GM21381 (cell line): ENCODE results near the gene SYAP1.
A peak's percentile ranks its signal among the peaks of the same experiment; 100 is the strongest.
"Not testable (repeated sequence)": the region's sequence is repeated elsewhere in the genome, so short reads cannot be mapped to it uniquely, and the experiment has no call there.

Experiments
- ATAC-seq: cut with Tn5 transposase; IDR thresholded peaks from one replicate; pipeline ENCODE4 v1.9.1; 2021; ENCODE audit warnings: mild to moderate bottlenecking, moderate library complexity; ENCODE audit not compliant: unreplicated experiment

The SYAP1 gene, protein sequence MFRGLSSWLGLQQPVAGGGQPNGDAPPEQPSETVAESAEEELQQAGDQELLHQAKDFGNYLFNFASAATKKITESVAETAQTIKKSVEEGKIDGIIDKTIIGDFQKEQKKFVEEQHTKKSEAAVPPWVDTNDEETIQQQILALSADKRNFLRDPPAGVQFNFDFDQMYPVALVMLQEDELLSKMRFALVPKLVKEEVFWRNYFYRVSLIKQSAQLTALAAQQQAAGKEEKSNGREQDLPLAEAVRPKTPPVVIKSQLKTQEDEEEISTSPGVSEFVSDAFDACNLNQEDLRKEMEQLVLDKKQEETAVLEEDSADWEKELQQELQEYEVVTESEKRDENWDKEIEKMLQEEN

DNA sequence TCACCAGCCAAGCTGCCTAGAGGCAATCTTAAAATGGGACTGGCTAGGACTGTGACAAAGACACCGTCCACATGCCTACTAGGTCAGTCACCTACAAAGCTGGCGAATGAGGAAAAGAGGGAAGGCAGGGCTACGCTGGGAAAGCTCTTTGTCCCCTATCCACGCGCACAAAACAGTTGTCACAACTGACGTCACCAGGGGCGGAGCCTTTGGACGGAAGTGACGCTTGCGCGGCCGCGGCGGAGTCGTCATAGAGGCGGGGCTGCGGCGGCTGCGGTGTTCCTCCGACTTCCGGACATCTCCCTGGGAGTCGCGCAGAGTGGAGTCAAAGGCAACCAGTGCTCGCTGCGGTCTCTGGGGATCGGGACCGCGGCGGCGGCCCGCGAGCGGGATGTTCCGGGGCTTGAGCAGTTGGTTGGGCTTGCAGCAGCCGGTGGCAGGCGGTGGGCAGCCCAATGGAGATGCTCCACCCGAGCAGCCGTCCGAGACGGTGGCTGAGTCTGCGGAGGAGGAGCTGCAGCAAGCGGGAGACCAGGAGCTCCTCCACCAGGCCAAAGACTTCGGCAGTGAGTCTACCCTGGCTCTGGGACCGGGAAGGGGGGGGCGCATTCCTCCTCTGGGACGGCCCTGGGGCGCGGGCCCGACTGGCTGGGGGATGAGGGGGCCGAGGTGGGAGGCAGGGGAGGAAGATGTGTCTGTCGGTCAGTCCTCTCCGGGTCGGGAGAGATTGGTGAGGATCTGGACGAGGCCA, at the start of gene SYAP1:
SYAP1 (plus strand) TSS at position 279 of the 751 bp plus-strand sequence; CDS start at position 392, 113 bp downstream.
- peak; percentile 98 for ATAC-seq

DNA sequence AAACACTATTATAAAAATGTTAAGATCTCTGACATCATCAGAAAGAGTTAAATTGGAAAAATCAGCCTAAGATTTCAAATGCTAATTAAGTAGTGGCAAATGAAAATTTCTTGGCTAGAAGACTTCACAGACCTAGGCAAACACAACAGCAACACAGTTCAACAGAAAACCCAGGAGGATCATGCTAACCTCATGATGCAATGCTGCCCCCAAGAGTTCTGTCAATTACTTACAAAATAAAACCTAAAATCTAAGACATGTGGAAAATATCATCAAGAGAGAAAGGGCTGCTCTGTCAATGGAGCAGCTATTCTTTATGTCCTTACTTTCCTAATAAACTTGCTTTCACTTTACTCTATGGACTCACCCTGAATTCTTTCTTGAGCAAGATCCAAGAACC, 48.4 kb upstream of the SYAP1 start:
- no peak for ATAC-seq

GRCh38 chrX:16678689-16679088, 40.7 kb upstream of the SYAP1 start:
- ATAC-seq = no peak

DNA sequence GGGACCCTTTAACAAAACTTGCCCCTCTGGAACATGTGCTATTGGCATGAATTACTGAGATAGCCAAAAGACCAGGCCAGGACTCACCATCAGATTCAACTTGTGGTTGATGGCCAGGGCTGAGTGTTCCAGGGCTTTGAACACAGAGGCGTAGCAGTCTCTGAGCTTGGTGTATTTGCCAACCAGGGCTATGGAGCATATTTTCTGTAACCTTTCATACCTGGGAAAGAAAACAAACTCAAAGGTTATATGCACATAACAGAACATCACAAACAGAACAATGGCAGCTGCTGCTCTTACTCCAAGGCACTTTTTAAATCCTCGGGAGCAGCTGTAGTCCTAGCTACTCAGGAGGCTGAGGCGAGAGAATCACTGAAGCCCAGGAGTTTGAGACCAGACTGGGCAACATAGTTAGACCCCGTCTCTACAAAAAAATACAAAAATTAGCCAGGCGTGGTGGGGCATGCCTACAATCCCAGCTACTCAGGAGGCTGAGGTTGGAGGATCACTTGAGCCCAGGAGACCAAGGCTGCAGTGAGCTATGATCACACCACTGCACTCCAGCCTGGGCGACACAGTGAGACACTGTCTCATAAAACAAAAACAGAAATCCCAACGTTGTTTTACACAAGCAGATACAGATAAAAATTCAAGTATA, 36.3 kb upstream of the SYAP1 start:
- ATAC-seq = no peak

- ATAC-seq = no peak
Measured at GRCh38 chrX:16687514-16687913, 31.9 kb upstream of the SYAP1 start.

GRCh38 chrX:16695079-16695676, 24.2 kb upstream of the SYAP1 start:
- ATAC-seq = no peak

DNA sequence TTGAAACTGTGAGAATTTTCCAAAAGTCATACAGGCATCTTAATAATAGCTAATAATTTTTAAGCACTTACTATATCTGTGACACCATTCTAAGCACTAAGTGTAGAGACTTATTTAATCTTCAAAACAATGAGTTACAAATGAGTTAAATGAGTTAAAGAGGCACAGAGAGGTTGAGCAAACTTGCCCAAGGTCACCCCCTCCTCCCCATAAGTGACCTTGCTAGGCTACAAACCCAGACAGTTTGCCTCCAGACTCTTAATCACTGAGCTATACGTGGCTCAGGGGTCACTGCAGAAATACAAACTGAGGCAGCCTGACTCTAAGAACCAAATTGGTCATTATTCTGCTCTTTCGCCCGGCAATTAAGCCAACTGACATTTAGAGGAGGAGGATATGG, 22.5 kb upstream of the SYAP1 start:
- ATAC-seq = no peak

DNA sequence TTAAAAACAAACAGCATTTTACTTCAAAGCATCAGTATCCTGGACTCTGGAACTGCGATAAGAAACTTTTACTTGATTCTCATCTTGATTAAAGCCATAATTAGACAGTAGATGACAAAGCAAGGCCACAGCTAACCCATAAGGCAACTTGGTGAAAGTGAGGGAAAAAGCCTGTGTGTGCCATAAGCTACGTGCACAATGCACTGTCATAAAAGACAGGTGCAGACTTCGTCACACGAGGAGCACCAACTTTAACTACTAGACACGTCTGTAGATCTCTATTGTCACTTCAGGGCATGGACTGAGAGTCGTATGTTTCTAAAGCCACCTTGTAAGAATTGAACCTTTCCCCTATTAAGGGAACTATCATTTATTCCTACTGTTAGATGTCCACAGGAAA, 20.0 kb upstream of the SYAP1 start:
- ATAC-seq = no peak

DNA sequence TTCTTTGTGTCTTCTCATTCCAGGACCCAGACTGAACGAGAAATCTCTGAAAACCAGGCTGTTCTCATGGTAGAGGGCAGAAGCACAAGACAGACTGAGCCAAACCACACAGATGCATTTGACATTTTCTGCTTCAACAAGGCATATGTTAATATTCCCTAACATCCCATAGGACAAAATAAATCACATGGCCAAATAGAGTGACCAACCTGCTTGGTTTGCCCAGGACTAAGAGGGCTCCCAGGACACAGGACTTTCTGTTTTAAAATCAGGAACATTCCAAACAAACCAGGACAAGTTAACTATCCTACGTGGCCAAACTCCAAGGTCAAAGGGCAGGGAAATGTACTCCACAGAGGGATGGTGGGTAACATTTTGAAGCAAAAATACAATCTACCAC, 18.7 kb upstream of the SYAP1 start:
- ATAC-seq = no peak

- no peak for ATAC-seq
Measured at GRCh38 chrX:16702700-16703599, 16.5 kb upstream of the SYAP1 start.

DNA sequence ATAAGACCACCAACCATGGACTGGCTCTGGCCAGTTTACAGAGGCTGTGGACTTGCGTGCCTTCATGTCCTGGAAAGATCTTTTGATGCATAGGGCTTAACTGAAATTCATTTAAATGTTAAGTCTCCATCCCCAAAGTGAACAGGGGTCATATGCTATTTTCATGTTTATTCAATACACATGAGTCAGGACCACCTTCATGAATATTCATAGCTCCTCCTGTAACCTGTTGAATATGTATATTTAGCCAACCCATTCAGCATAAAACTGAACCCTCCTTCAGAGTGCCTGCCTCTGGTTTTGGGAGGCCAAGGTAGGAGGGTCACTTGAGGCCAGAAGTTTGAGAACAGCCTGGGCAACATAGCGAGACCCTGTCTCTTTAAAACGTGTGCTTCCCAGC, 14.0 kb upstream of the SYAP1 start:
- ATAC-seq = no peak

DNA sequence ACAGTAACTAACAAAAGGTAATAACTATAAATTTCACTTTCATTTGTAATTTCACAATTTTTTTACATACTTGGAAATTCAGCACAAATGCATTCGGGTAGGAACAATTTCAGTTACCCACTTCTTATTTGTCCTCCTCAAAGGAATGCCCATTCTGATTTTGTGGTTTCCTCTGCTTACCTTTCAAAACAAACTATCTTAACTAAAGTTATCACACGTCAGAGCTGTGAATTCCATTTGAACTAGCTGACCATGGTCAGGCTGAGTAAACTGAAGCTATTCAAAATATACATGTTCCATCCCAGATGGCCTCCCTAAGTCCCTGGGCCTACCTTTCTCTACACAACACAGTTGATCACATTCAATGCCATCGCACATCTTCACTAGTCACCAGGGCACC, 11.4 kb upstream of the SYAP1 start:
- no peak for ATAC-seq

- ATAC-seq = no peak
Measured at GRCh38 chrX:16711219-16711811, 8.1 kb upstream of the SYAP1 start.

DNA sequence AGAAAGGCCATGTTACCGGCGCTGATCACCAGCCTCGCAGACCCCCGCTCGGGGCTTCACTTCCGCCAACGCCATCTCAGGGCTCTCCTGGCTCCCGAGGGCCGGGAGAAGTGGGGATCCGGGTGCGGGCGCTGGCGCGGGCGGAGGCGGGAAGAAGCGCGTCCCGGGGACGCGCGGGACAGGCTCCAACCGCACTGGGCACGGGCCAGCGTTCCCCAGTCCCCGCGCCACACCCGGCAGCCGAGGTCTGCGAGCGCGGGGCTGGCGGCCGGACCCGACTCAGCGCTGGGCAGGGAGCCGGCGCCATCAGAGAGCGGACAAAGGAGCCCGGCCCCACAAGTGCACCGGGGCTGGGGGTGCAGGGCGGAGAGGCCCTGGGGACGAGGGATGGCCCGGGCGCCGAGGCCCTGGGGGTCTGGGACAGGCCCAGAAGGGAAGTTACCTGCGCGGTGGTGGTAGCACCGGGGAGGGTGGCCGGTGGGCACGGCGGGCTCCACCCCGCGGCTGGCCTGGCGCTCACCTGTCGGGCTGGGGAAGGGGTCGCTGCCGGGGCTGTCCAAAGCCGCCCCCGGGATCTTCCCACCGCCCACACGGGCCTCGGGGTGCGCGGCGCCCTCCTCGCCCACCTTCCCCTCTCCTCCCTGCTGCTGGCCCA, 7.4 kb upstream of the SYAP1 start:
- peak; percentile 37 for ATAC-seq

DNA sequence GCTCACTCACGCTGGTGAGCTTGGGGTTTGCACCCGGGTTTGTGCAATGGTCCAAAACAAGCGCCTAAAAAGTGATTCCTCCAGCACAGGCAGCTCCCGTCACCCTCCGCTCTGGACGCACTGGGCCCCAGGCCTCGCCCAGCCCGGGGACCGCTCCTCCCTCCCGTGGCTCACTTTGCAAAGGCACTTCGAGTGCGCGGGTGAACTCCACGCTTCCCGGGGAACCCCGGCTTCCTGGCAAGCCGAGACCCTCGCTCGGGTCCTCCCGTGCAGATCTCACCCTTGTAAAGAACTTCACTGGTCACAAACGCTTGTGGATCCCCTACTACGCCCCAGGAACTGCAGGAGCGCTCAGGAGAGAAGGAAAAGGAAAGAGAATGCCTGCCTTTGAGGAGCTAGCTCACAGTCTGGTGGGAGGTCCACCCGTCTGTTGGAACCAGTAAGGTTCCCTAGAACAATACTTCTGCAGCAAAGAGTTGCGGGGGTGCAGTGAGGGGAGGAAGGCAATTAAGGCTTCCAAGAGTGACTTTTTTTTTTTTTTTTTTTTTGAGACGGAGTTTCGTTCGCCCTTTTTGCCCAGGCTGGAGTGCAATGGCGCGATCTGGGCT, 6.8 kb upstream of the SYAP1 start, which contains the start of gene CTPS2:
CTPS2 (minus strand) TSS at position 122 of the 608 bp plus-strand sequence. CDS start 9,767 bp downstream, outside the sequence.
- peak; percentile 88 for ATAC-seq

GRCh38 chrX:16714504-16714903, 4.9 kb upstream of the SYAP1 start:
- no peak for ATAC-seq

DNA sequence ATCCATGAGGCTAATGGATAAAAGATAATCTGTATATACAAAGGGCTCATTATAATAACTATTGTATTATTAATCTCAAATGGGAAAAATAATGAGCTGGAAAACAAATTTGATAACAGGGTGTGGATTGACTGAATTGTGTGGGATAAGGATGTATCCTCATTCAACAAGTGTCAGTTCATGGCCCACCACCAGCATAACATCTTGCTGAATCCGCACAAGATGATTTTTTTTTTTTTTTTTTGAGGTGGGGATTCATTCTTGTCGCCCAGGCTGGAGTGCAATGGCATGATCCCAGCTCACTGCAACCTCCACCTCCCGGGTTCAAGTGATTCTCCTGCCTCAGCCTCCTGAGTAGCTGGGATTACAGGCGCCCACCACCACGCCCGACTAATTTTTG, 3.8 kb upstream of the SYAP1 start:
- not testable (repeated sequence) for ATAC-seq

GRCh38 chrX:16716451-16716850, 3.0 kb upstream of the SYAP1 start:
- ATAC-seq = not testable (repeated sequence)

DNA sequence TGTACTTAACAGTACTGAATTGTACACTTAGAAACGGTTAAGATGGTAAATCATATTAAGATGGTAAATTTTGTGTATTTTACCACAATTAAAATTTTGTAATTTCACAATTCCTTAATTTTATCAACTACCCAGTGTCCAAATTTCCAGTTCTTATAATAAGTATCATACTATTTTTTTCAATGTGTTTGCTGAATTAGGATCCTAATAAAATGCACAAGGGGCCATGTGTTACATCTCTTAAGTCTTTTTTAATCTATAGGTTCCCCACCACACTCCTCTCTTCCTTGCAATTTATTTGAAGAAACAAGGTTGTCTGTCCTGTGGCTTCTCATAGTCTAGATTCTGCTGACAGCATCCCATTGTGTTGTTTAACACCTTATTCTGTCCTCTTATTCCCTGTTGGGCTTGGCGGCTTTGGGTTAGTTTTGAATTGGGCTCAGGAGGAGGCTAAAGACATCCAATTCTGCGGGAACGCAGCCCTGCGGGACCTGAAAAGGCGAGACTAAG, 533 bp upstream of the SYAP1 start:
- ATAC-seq = peak; percentile 37
